Body of pancreas (tissue), 4 donors: ENCODE measurements around the gene RLN2.
"Not testable (repeated sequence)": the region's sequence is repeated elsewhere in the genome, so short reads cannot be mapped to it uniquely, and the experiment has no call there.

Experiments used
- POLR2A ChIP-seq, 3 donors: fragments of 450-650 bp; IDR thresholded peaks; one replicate each; pipeline ENCODE4 v1.6.1; 2016; ENCODE audit warnings: antibody characterized with exemption in 3 of 3, mild to moderate bottlenecking in 2 of 3
- TF ChIP-seq, protein P1 (sequence below), 7 experiments: fragments of 450-650 bp in 4 of 7; fragments of 200-600 bp in 3 of 7; sonication (generic) in 3 of 7; IDR thresholded peaks; one replicate each; pipeline ENCODE4 v1.5.1; 2016 to 2019; ENCODE audit warnings: antibody characterized with exemption in 7 of 7

DNA sequence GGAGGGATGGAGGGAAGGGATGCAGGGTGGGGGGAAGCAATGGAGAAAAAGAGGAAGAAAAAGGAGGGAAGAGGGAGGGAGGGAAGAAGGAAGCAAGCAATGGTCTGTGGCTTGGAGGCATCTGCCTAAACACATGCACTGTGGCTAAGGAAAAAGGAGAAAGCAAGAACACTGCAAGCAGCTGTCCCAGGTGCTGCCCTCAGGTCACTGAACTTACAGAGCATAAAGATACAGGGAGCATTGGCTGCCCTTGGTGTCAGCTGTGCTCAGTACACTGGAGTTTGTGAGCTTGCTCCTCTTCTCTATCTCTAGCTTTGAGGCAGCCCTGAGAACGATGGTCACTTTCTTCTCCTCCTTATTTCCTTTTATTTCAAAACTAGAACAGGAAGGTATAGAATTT, 17.1 kb upstream of the RLN2 start:
- TF ChIP-seq, protein P1, sequence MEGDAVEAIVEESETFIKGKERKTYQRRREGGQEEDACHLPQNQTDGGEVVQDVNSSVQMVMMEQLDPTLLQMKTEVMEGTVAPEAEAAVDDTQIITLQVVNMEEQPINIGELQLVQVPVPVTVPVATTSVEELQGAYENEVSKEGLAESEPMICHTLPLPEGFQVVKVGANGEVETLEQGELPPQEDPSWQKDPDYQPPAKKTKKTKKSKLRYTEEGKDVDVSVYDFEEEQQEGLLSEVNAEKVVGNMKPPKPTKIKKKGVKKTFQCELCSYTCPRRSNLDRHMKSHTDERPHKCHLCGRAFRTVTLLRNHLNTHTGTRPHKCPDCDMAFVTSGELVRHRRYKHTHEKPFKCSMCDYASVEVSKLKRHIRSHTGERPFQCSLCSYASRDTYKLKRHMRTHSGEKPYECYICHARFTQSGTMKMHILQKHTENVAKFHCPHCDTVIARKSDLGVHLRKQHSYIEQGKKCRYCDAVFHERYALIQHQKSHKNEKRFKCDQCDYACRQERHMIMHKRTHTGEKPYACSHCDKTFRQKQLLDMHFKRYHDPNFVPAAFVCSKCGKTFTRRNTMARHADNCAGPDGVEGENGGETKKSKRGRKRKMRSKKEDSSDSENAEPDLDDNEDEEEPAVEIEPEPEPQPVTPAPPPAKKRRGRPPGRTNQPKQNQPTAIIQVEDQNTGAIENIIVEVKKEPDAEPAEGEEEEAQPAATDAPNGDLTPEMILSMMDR (IDR thresholded peaks at IDR 0.05) = not testable (repeated sequence)
- not testable (repeated sequence) for TF ChIP-seq POLR2A (IDR thresholded peaks at IDR 0.05)
